22Rv1 (cell line): ENCODE results near the gene SHISA8.

Source experiments
- CTCF ChIP-seq: fragments of 450-650 bp; IDR thresholded peaks from 2 replicates; pipeline ENCODE4 v1.5.1; 2017; ENCODE audit warnings: mild to moderate bottlenecking
- ZFX ChIP-seq: fragments of 450-650 bp; IDR thresholded peaks from 2 replicates; pipeline ENCODE4 v1.6.1; 2017; ENCODE audit warnings: antibody characterized with exemption, borderline replicate concordance

DNA sequence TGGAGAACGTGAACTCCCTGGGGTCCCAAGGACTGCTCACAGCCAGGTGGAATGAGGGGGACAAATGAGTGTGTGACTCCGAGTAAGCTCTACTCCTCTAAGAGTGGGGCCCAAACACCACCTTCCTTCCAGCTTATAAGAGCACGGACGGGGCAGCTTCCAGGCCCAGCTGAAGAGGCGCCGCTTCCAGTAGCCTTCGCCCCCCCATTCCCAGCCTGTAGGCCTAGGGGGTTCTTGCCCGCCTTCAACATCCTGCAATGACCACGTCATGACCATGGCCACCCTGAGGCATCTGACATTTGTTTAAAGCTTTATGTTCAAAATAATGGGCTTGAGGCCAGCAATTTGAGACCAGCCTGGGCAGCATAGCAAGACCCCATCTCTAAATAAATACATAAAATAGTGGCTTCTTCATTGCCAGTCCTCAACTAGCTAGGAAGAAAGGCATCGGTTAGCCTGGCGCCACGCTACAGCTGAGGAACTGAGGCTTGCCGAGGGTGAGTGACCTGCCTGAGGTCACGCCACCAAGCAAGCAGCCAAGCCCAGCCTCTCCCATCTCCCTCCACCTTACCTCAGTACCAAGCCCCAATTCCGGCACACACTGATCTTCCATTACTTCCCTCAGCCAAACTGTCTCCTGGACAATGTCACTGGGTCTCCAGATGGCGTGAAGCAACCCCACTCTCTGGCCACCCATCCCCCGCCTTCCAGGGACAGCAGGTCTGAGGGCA lies 19.6 kb upstream of the SHISA8 start:
- TF ChIP-seq CTCF (no peak), ZFX (no peak)
